Calu3 (cell line): ENCODE data around the gene UTP15. TPM values are rescaled to one million over a fixed set of nuclear protein-coding genes. Genes with fewer than 3 reads are reported as not detected.

ENCODE experiments used
- BruUV-seq: library from RNA; stranded (reverse); fragments of 400-500 nt; replicated peaks from 2 replicates; lab custom pipeline; 2021; lab: Mats Ljungman, UMichigan
- CTCF ChIA-PET: fragments of 300-600 bp; sonication (Branson Sonifier 250); formaldehyde crosslinking; loops from one replicate; lab custom pipeline; 2022; ENCODE audit warnings: antibody characterized with exemption; lab: Charles Lee
- DNase-seq: peaks from one replicate; pipeline ENCODE4 v3.0.0; 2022
- H3K27ac Mint-ChIP-seq: one replicate; pipeline ENCODE4 v1.8.0; 2022; ENCODE audit warnings: mixed read lengths; ENCODE audit not compliant: unreplicated experiment
- H3K27me3 Mint-ChIP-seq: one replicate; pipeline ENCODE4 v1.8.0; 2022; ENCODE audit warnings: mixed read lengths; ENCODE audit not compliant: unreplicated experiment
- H3K36me3 Mint-ChIP-seq: one replicate; pipeline ENCODE4 v1.8.0; 2022; ENCODE audit warnings: mild to moderate bottlenecking, moderate library complexity, mixed read lengths; ENCODE audit not compliant: insufficient read depth, unreplicated experiment
- H3K4me1 Mint-ChIP-seq: one replicate; pipeline ENCODE4 v1.8.0; 2022; ENCODE audit warnings: mild to moderate bottlenecking, low read depth, mixed read lengths; ENCODE audit not compliant: unreplicated experiment
- H3K4me3 Mint-ChIP-seq: one replicate; pipeline ENCODE4 v1.8.0; 2022; ENCODE audit warnings: mild to moderate bottlenecking, low read depth, moderate library complexity, mixed read lengths; ENCODE audit not compliant: unreplicated experiment
- H3K9me3 Mint-ChIP-seq: one replicate; pipeline ENCODE4 v1.8.0; 2022; ENCODE audit warnings: low read depth, mixed read lengths; ENCODE audit not compliant: unreplicated experiment
- CTCF ChIP-seq: fragments of 200-600 bp; IDR thresholded peaks from one replicate; pipeline ENCODE4 v1.8.0; 2022; ENCODE audit warnings: antibody characterized with exemption; ENCODE audit not compliant: unreplicated experiment
- intact Hi-C: fragments of 100-400 bp; cut with micrococcal nuclease; formaldehyde crosslinking; loops from one replicate; pipeline ENCODE4 v1.10.0; 2022; ENCODE audit not compliant: unreplicated experiment
- total RNA-seq: library from RNA; stranded (reverse); gene quantifications from 2 replicates; pipeline ENCODE4 v1.2.3, GENCODE V29; 2022

The UTP15 gene
- total RNA-seq, 1 experiment from 2014 or later = 44.4 TPM

DNA sequence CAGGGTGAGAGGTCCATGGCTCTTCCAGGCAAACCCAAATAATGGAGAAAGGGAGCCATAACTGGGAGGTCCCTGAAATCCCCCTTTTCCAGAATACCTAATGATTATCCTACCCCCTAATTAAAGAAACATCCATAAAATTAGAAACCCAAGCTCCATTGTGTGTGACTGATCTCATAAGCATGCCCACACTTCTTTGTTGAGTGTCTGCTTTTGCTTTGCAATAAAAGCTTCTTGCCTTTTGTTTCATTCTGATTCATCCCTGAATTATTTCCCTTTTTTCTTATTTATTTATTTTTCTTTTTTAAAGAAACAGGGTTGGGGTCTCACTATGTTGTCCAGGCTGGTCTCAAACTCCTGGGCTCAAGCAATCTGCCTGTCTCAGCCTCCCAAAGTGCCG lies 34.2 kb upstream of the UTP15 start:
- peaks cover 2% of the 10 kb centered on the region for H3K9me3 Mint-ChIP-seq
- no TSS peak for BruUV-seq
- DNase-seq = no peak
- H3K27me3 Mint-ChIP-seq = no peaks in the 10 kb centered on the region
- no peak for TF ChIP-seq CTCF
- H3K4me1 Mint-ChIP-seq = no peaks in the 10 kb centered on the region
- intact Hi-C loops = no loop called here
- H3K27ac Mint-ChIP-seq = no peak overlapping the region
- no peaks in the 10 kb centered on the region for H3K36me3 Mint-ChIP-seq
- no peak overlapping the region for H3K4me3 Mint-ChIP-seq
- CTCF ChIA-PET = interaction anchor here (0.6 kb wide), 1 partner anchor 200 kb away, joined by 3 read pairs; no protein-coding TSS in a partner anchor

- DNase-seq = no peak
- intact Hi-C loops = no loop called here
- BruUV-seq = no TSS peak
- H3K4me3 Mint-ChIP-seq = no peak overlapping the region
- CTCF ChIA-PET = interaction anchor here (0.7 kb wide), 1 partner anchor 9 kb away, joined by 4 read pairs; no protein-coding TSS in a partner anchor
- peaks cover 2% of the 10 kb centered on the region for H3K9me3 Mint-ChIP-seq
- no peaks in the 10 kb centered on the region for H3K4me1 Mint-ChIP-seq
- no peaks in the 10 kb centered on the region for H3K27me3 Mint-ChIP-seq
- no peaks in the 10 kb centered on the region for H3K36me3 Mint-ChIP-seq
- no peak overlapping the region for H3K27ac Mint-ChIP-seq
- no peak for TF ChIP-seq CTCF
These were observed 33.3 kb upstream of the UTP15 start for GRCh38 chr5:73532195-73532594.

GRCh38 chr5:73534011-73534644 lies 31.4 kb upstream of the UTP15 start:
- Mint-ChIP-seq H3K9me3 (peaks cover 2% of the 10 kb centered on the region), H3K27me3 (no peaks in the 10 kb centered on the region), H3K4me3 (no peak overlapping the region), H3K36me3 (no peaks in the 10 kb centered on the region), H3K27ac (no peak overlapping the region), H3K4me1 (no peaks in the 10 kb centered on the region)
- no peak for TF ChIP-seq CTCF
- CTCF ChIA-PET = no interaction called here
- intact Hi-C loops = no loop called here
- no TSS peak for BruUV-seq
- no peak for DNase-seq

- no peak for TF ChIP-seq CTCF
- Mint-ChIP-seq H3K27me3 (no peaks in the 10 kb centered on the region), H3K36me3 (no peaks in the 10 kb centered on the region), H3K9me3 (peaks cover 2% of the 10 kb centered on the region), H3K27ac (no peak overlapping the region), H3K4me3 (no peak overlapping the region), H3K4me1 (peaks cover 4% of the 10 kb centered on the region)
- intact Hi-C loops = no loop called here
- no peak for DNase-seq
- no TSS peak for BruUV-seq
- CTCF ChIA-PET = interaction anchor here (1.2 kb wide), 1 partner anchor 13 kb away, joined by 3 read pairs; no protein-coding TSS in a partner anchor
These were observed 30.6 kb upstream of the UTP15 start for GRCh38 chr5:73534971-73535370.
